22Rv1 (cell line): Measurements from ENCODE around the gene SLC6A19.

Source experiments
- H3K27ac ChIP-seq: fragments of 450-650 bp; 2 replicates; pipeline ENCODE4 v1.5.1; 2017
- ZFX ChIP-seq: fragments of 450-650 bp; IDR thresholded peaks from 2 replicates; pipeline ENCODE4 v1.6.1; 2017; ENCODE audit warnings: antibody characterized with exemption, borderline replicate concordance
- TF ChIP-seq, protein P1 (sequence below): fragments of 450-650 bp; IDR thresholded peaks from 2 replicates; pipeline ENCODE4 v1.5.1; 2017; ENCODE audit warnings: mild to moderate bottlenecking

SLC6A19 gene

DNA sequence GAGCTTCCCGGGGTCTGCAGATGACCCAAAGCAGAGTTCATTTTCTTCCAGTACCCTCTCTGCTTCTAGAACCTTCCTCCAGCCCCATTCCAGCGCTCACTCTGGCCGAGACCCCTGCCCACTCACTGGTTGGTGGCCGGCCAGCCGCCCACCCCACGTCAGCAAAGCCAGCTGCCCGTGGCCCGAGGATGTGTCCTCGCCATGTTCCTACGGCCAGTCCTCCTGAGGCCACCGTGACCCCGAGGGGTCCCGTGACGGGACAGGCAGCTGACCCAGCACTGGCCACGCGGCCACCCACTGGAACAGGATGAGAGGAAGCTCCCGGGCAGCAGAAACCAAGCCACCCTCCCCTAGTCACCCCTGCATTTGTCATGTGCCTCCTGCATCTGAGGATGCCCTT, 39.1 kb upstream of the SLC6A19 start:
- TF ChIP-seq, protein P1, sequence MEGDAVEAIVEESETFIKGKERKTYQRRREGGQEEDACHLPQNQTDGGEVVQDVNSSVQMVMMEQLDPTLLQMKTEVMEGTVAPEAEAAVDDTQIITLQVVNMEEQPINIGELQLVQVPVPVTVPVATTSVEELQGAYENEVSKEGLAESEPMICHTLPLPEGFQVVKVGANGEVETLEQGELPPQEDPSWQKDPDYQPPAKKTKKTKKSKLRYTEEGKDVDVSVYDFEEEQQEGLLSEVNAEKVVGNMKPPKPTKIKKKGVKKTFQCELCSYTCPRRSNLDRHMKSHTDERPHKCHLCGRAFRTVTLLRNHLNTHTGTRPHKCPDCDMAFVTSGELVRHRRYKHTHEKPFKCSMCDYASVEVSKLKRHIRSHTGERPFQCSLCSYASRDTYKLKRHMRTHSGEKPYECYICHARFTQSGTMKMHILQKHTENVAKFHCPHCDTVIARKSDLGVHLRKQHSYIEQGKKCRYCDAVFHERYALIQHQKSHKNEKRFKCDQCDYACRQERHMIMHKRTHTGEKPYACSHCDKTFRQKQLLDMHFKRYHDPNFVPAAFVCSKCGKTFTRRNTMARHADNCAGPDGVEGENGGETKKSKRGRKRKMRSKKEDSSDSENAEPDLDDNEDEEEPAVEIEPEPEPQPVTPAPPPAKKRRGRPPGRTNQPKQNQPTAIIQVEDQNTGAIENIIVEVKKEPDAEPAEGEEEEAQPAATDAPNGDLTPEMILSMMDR = no peak
- TF ChIP-seq ZFX = no peak
- H3K27ac ChIP-seq = no peak overlapping the region

DNA sequence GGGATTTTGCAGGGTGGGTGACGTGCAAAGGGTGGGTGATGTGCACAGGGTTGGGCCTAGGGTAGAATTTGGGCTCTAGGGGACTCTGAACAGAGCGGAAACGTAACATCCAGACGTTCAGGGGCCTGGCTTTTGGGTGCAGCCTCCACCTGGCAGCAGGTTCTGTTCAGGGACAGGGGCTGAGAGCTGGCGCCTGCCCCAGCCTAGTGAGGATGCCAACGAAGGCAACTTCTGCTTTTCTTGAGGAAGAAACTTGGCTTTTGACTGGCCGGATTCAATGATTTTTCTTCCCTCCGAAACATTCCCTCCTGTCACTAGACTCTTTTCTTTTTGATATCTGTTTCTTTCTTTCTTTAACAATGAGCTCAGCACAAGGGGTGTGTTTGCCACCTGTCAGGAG, 38.6 kb upstream of the SLC6A19 start:
- TF ChIP-seq ZFX = no peak
- TF ChIP-seq, protein P1 = no peak
- no peak overlapping the region for H3K27ac ChIP-seq

DNA sequence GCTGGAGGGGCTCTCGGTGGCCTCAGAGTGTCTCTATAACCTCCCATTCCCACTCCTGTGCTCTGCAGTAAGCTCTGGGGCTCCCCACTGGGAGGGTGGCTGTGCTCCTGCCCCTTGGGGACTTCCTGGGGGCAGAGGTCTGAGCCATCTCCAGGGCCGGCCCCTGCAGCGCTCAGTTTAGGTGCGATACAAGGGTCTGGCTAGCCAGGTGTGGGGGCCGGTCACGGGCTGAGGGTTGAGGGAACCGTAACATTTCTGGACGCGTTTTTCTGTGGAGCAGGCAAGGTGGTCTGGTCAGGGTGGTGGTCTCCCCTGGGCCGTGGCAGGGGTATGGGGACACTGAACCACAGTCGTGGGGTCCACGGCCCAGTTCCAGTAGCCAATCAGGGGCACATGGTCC, 38.0 kb upstream of the SLC6A19 start:
- TF ChIP-seq ZFX = no peak
- TF ChIP-seq, protein P1 = no peak
- H3K27ac ChIP-seq = no peak overlapping the region

- TF ChIP-seq, protein P1 = no peak
- TF ChIP-seq ZFX = no peak
- no peak overlapping the region for H3K27ac ChIP-seq
Measured at GRCh38 chr5:1163879-1164278, 37.5 kb upstream of the SLC6A19 start.

GRCh38 chr5:1164696-1165630, 36.4 kb upstream of the SLC6A19 start:
- TF ChIP-seq ZFX = no peak
- TF ChIP-seq, protein P1 = no peak
- H3K27ac ChIP-seq = no peak overlapping the region

DNA sequence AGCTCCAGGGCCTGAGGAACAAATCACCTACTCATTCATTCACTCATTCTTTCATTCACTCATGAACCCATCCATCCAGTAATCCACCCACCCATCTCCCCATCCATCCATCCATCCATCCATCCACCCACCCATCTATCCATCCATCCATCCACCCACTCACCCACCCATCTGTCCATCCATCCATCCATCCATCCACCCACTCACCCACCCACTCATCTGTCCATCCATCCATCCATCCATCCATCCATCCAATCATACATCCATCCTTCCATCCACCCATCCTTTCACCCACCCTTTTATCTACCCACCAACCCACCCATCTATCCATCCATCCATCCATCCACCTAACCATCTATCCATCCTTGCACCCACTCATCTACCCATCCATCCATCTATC, 35.5 kb upstream of the SLC6A19 start:
- TF ChIP-seq, protein P1 = no peak
- TF ChIP-seq ZFX = no peak
- no peak overlapping the region for H3K27ac ChIP-seq

DNA sequence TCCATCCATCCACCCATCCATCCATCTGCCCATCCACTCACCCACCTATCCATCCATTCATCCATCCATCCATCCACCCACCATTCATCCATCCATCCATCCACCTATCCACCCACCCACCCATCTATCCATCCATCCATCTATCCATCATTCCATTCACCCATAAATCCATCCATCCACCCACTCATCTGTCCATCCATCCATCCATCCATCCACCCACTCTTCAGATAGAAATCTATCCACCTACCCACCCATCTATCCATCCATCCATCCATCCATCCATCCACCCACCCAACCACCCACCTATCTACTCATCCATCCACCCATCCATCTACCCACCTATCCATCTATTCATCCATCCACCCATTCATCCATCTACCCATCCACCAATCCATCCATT, 35.0 kb upstream of the SLC6A19 start:
- TF ChIP-seq, protein P1 = no peak
- no peak for TF ChIP-seq ZFX

More for the DNA sequence above, 35.0 kb upstream of the SLC6A19 start:
- H3K27ac ChIP-seq = no peak overlapping the region
